HFFc6 (cell line): ENCODE measurements around the gene PDGFB. TPM values are rescaled to one million over a fixed set of nuclear protein-coding genes. Genes with fewer than 3 reads are reported as not detected.

Experiments used
- DNase-seq: peaks from one replicate; pipeline ENCODE4 v3.0.0-alpha.2; 2018
- H3K27ac Mint-ChIP-seq: 2 replicates; pipeline ENCODE4 v1.8.0; 2020; ENCODE audit warnings: mild to moderate bottlenecking, mixed read lengths
- H3K27me3 Mint-ChIP-seq: 2 replicates; pipeline ENCODE4 v1.8.0; 2021; ENCODE audit warnings: mild to moderate bottlenecking, moderate library complexity, mixed read lengths; ENCODE audit not compliant: insufficient read depth
- H3K36me3 Mint-ChIP-seq: 2 replicates; pipeline ENCODE4 v1.8.0; 2021; ENCODE audit warnings: low read depth, mixed read lengths
- H3K4me1 Mint-ChIP-seq: 2 replicates; pipeline ENCODE4 v1.8.0; 2020; ENCODE audit warnings: low read depth, mixed read lengths
- H3K4me3 Mint-ChIP-seq: 2 replicates; pipeline ENCODE4 v1.8.0; 2020; ENCODE audit warnings: mild to moderate bottlenecking, moderate library complexity, mixed read lengths
- H3K9me3 Mint-ChIP-seq: 2 replicates; pipeline ENCODE4 v1.8.0; 2020; ENCODE audit warnings: mild to moderate bottlenecking, mixed read lengths
- CTCF ChIP-seq: fragments of 200-600 bp; sonication (generic); IDR thresholded peaks from 2 replicates; pipeline ENCODE4 v1.5.0; 2021; ENCODE audit warnings: antibody characterized with exemption, mild to moderate bottlenecking
- total RNA-seq, 6 experiments: library from RNA; stranded (reverse); fragmentation: NEBNext Ultra II Directional; extraction: Animal tissue kit (Norgen Biotek cat#: 25700); gene quantifications; 2 replicates in 1 of 6; 3 replicates in 5 of 6; pipeline ENCODE4 v1.2.3, GENCODE V29; 2021

Gene PDGFB
- total RNA-seq, 6 experiments from 2014 or later: not detected

GRCh38 chr22:39178206-39179111 is 66.3 kb downstream of the PDGFB start:
- DNase-seq: peak; percentile 58
- TF ChIP-seq CTCF: no peak
- peaks cover 4% of the 10 kb centered on the region; the same call in 1 of the 2 replicates for H3K9me3 Mint-ChIP-seq
- H3K27me3 Mint-ChIP-seq: no peaks in the 10 kb centered on the region; the same call in 1 of the 2 replicates
- peak overlapping the region; percentile 65 for H3K27ac Mint-ChIP-seq
- no peaks in the 10 kb centered on the region; the same call in 1 of the 2 replicates for H3K36me3 Mint-ChIP-seq
- H3K4me3 Mint-ChIP-seq: no peak overlapping the region
- H3K4me1 Mint-ChIP-seq: peaks cover 60% of the 10 kb centered on the region

- no peak for TF ChIP-seq CTCF
- no peak for DNase-seq
- peaks cover 66% of the 10 kb centered on the region for H3K4me1 Mint-ChIP-seq
- H3K27me3 Mint-ChIP-seq: no peaks in the 10 kb centered on the region; the same call in 1 of the 2 replicates
- H3K27ac Mint-ChIP-seq: peak overlapping the region; percentile 65
- H3K4me3 Mint-ChIP-seq: no peak overlapping the region
- peaks cover 4% of the 10 kb centered on the region; the same call in 1 of the 2 replicates for H3K9me3 Mint-ChIP-seq
- H3K36me3 Mint-ChIP-seq: no peaks in the 10 kb centered on the region; the same call in 1 of the 2 replicates
These were observed 67.0 kb downstream of the PDGFB start for GRCh38 chr22:39177791-39178190.

GRCh38 chr22:39177456-39177775 is 67.4 kb downstream of the PDGFB start:
- Mint-ChIP-seq H3K4me3 (no peak overlapping the region), H3K36me3 (no peaks in the 10 kb centered on the region; the same call in 1 of the 2 replicates), H3K27me3 (no peaks in the 10 kb centered on the region; the same call in 1 of the 2 replicates), H3K4me1 (peaks cover 67% of the 10 kb centered on the region), H3K9me3 (peaks cover 4% of the 10 kb centered on the region; the same call in 1 of the 2 replicates), H3K27ac (peak overlapping the region; percentile 65)
- no peak for DNase-seq
- TF ChIP-seq CTCF: no peak

GRCh38 chr22:39176714-39177455 is 67.9 kb downstream of the PDGFB start:
- Mint-ChIP-seq H3K27me3 (no peaks in the 10 kb centered on the region), H3K27ac (peak overlapping the region; percentile 66), H3K4me1 (peaks cover 67% of the 10 kb centered on the region)

More at GRCh38 chr22:39176714-39177455, 67.9 kb downstream of the PDGFB start:
- Mint-ChIP-seq H3K9me3 (peaks cover 4% of the 10 kb centered on the region; the same call in 1 of the 2 replicates), H3K4me3 (no peak overlapping the region), H3K36me3 (no peaks in the 10 kb centered on the region; the same call in 1 of the 2 replicates)
- no peak for DNase-seq
- peak; percentile 23; the same call in 1 of the 2 replicates for TF ChIP-seq CTCF
